ENCODE data around the gene CDC42EP4. TPM values are rescaled to one million over a fixed set of nuclear protein-coding genes. Genes with fewer than 3 reads are reported as not detected.
"Not testable (repeated sequence)": the region's sequence is repeated elsewhere in the genome, so short reads cannot be mapped to it uniquely, and the experiment has no call there.

CDC42EP4 gene
- total RNA-seq, 4 donors from 2014 or later: 93.3 to 121 (median 117) TPM

DNA sequence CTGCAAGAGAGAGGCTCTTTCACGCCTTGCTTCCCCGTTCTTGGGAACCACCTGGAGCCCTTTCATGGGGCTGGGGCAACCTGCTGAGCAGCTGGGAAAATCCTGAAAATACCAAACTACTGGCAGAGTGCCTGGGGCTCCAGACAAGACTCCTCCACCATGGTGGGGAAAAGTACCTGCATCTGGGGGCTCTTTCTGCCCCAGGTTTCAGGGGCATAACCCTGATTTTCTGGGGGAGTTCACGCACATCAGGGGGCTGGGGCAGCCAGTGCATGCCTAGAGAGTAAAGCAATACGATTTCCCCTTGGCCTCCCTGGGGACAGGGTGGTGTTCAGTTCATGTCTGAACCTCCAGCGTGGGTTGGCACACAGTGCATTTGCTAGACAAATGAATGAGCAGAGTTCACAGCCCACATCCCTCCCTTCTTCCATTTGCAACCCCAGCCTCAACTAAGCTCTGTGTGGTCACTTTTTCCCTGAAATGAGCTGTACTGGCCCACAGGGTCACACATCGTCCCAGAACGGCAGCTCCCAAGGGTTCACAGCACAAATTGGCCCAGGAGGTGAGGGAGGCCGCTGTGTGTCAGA lies 5.2 kb upstream of the CDC42EP4 start:
- Histone ChIP-seq H3K4me3 (no peak overlapping the region), H3K9me3 (no peaks in the 10 kb centered on the region), H3K36me3 (no peaks in the 10 kb centered on the region), H3K4me1 (peaks cover 0 to 24% (median 11%) of the 10 kb centered on the region in 4 donors), H3K27ac (no peak overlapping the region), H3K27me3 (no peaks in the 10 kb centered on the region)
- 43% methylated on average over 7 of the region's 8 CpGs for WGBS, 2 donors
- TF ChIP-seq EP300 (IDR thresholded peaks at IDR 0.05): peak in 1 of 2 donors; percentile 34
- no peak for TF ChIP-seq CTCF (IDR thresholded peaks at IDR 0.05)
- DNase-seq (ENCODE audit: low spot score in 2 of 2): no peak

- Histone ChIP-seq H3K4me3 (no peak overlapping the region), H3K36me3 (no peaks in the 10 kb centered on the region), H3K27me3 (no peaks in the 10 kb centered on the region), H3K9me3 (no peaks in the 10 kb centered on the region), H3K4me1 (peaks cover 0 to 24% (median 9%) of the 10 kb centered on the region in 4 donors), H3K27ac (no peak overlapping the region)
- TF ChIP-seq POLR2A (IDR thresholded peaks at IDR 0.05) (no peak), CTCF (IDR thresholded peaks at IDR 0.05) (no peak), EP300 (IDR thresholded peaks at IDR 0.05) (no peak)
- no peak for DNase-seq (ENCODE audit: low spot score in 2 of 2)
- WGBS, 2 donors: 67 to 70% methylated on average over 4 of the region's 5 CpGs
Measured at GRCh38 chr17:73315471-73315870, 3.7 kb upstream of the CDC42EP4 start.

DNA sequence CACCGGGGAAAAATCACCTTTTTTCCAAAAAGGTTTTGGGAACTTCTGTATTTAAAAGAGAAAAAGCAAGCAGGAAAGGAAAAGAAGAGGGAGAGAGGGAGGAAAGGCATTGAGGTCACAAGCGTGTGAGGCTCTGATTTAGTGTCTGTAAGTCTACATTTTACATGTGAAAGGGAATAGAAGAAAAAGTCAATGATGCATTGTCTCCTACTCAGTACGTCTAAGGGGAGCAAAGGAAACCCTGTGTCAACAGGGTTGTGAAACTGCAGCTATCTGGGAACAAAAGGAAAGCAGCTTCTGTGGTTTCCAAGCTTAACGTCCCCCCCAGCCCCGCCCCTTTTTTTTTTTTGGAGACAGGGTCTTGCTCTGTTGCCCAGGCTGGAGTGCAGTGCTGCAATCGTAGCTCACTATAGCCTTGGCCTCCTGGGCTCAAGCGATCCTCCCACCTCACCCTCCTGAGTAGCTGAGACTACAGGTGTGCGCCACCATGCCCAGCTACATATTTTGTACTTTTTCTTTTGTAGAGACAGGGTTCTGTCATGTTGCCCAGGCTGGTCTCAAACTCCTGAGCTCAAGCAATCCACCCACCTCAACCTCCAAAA lies 1.8 kb upstream of the CDC42EP4 start:
- no peaks in the 10 kb centered on the region for H3K36me3 ChIP-seq
- no peak overlapping the region for H3K27ac ChIP-seq
- DNase-seq (ENCODE audit: low spot score in 2 of 2): no peak
- peaks cover 0 to 35% (median 22%) of the 10 kb centered on the region in 4 donors for H3K4me1 ChIP-seq
- H3K9me3 ChIP-seq: no peaks in the 10 kb centered on the region
- H3K27me3 ChIP-seq: no peaks in the 10 kb centered on the region
- WGBS, 2 donors: 68 to 72% methylated on average over 8 of the region's 8 CpGs
- no peak for TF ChIP-seq CTCF (IDR thresholded peaks at IDR 0.05)
- TF ChIP-seq EP300 (IDR thresholded peaks at IDR 0.05): no peak
- no peak for TF ChIP-seq POLR2A (IDR thresholded peaks at IDR 0.05)
- no peak overlapping the region for H3K4me3 ChIP-seq

- Histone ChIP-seq H3K27ac (peak overlapping the region; percentile 95 to 99 (median 99)), H3K4me1 (peaks cover 0 to 40% (median 24%) of the 10 kb centered on the region in 4 donors)
- not testable (repeated sequence) for H3K4me3 ChIP-seq; H3K9me3 ChIP-seq; DNase-seq (ENCODE audit: low spot score in 2 of 2); H3K36me3 ChIP-seq; H3K27me3 ChIP-seq
- 88% methylated on average over 11 of the region's 11 CpGs for WGBS, 2 donors
Measured at GRCh38 chr17:73312887-73313286, 1.1 kb upstream of the CDC42EP4 start.

GRCh38 chr17:73311428-73311780 lies 397 bp downstream of the CDC42EP4 start:
- no peaks in the 10 kb centered on the region for H3K36me3 ChIP-seq
- H3K27me3 ChIP-seq: no peaks in the 10 kb centered on the region
- H3K9me3 ChIP-seq: no peaks in the 10 kb centered on the region
- no peak for DNase-seq (ENCODE audit: low spot score in 2 of 2)
- peak overlapping the region; percentile 90 to 99 (median 96) for H3K4me3 ChIP-seq
- H3K4me1 ChIP-seq: peaks cover 0 to 43% (median 33%) of the 10 kb centered on the region in 4 donors
- H3K27ac ChIP-seq: peak overlapping the region; percentile 95 to 99 (median 99)
- 0% methylated on average over 23 to 38 of the region's 38 CpGs for WGBS, 2 donors
- no peak for TF ChIP-seq CTCF (IDR thresholded peaks at IDR 0.05)
- no peak for TF ChIP-seq POLR2A (IDR thresholded peaks at IDR 0.05)
- no peak for TF ChIP-seq EP300 (IDR thresholded peaks at IDR 0.05)

Measured in tibial nerve (tissue), 4 donors.